ENCODE results near the gene MSH5.

The MSH5 gene

DNA sequence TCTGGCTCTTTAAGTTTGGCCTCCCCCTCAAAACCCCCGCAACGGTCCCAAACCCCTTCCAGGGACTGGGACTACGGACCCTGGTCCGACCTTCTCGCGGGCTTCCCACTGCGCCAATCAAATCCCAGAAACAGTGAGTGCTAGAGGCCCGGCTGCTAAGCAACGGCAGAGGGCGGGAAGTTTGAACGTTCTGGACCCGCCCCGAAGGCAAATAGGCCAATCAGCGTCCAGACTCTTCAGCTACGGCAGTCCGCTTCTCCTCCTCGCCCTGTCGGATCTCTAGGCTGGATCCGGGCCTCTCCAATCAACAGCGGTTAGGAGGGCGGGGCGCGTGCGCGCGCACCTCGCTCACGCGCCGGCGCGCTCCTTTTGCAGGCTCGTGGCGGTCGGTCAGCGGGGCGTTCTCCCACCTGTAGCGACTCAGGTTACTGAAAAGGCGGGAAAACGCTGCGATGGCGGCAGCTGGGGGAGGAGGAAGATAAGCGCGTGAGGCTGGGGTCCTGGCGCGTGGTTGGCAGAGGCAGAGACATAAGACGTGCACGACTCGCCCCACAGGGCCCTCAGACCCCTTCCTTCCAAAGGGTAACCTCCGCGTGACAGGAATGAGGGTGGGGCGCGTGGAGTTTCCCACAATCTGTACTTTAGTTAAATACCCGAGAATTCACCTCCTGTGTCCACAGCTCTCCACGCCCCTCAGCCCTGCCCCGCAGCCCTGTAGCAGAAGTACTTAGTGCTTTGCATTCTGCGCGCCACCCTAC, at the start of gene MSH5:
Gene MSH5 (plus strand): TSS at position 367 of the 758 bp plus-strand sequence. CDS start 462 bp downstream, outside the sequence.
- intact Hi-C loops (cut with DNase I; ENCODE audit: low total_unique reads) = loop anchor here (5.0 kb wide), 2 partner anchors 38 to 52 kb away; partner anchors contain the start of gene ABHD16A
- Histone ChIP-seq H3K36me3 (no peaks in the 10 kb centered on the region), H3K27me3 (no peaks in the 10 kb centered on the region), H3K4me3 (peak within 1 kb of the TSS; percentile 57 to 69), H3K27ac (peak within 1 kb of the TSS; percentile 34 to 58), H3K4me1 (peaks cover 0 to 33% (median 14%) of the 10 kb centered on the region in 4 donors), H3K9me3 (no peaks in the 10 kb centered on the region)
- TF ChIP-seq, protein P1, sequence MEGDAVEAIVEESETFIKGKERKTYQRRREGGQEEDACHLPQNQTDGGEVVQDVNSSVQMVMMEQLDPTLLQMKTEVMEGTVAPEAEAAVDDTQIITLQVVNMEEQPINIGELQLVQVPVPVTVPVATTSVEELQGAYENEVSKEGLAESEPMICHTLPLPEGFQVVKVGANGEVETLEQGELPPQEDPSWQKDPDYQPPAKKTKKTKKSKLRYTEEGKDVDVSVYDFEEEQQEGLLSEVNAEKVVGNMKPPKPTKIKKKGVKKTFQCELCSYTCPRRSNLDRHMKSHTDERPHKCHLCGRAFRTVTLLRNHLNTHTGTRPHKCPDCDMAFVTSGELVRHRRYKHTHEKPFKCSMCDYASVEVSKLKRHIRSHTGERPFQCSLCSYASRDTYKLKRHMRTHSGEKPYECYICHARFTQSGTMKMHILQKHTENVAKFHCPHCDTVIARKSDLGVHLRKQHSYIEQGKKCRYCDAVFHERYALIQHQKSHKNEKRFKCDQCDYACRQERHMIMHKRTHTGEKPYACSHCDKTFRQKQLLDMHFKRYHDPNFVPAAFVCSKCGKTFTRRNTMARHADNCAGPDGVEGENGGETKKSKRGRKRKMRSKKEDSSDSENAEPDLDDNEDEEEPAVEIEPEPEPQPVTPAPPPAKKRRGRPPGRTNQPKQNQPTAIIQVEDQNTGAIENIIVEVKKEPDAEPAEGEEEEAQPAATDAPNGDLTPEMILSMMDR (IDR thresholded peaks at IDR 0.05) = no peak
- peak; percentile 98 to 99 for DNase-seq

DNA sequence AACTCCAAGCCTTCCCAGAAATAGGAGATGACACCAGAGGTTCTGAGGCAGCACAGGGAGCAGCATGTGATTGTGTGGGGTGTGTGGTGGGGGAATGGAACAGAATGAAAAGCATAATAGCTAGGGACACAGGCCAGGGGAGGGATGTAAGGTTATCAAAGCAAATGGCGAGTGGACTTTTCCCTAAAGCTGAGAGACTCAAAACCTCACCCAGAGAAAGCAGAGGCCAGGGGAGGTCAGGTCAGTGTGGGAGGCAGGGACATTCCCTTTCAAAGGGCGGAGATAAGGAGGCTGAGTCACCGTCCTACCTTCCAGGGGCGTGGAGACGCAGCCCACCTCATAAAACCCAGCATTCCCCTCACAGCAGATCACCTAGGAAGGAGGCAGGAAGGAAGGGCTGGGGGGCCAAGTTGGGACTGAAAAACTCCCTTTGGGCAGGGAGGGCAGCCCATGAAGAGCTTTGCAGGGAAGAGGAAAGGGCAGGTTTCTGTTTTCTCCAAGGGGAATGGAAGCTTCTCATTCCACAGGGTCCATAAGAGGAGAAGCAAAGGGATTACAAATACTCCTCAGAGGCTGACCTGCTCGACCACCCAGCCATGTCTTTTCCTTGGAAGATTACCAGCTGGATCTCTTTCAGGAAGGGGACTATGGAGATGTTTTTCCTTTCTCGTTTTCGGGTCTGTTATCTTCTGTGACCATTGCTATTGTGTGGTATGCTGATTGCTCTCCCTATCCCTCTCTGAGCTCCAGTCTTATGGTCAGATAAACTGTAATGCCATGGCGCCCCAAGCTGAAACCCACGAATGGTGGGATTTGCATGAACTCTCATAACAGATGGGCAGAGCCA, 49.4 kb upstream of the MSH5 start:
- no peak overlapping the region for H3K27ac ChIP-seq
- no peaks in the 10 kb centered on the region for H3K27me3 ChIP-seq
- no peaks in the 10 kb centered on the region for H3K9me3 ChIP-seq
- H3K4me1 ChIP-seq = no peaks in the 10 kb centered on the region
- H3K36me3 ChIP-seq = peaks cover 62 to 100% (median 89%) of the 10 kb centered on the region in 3 donors
- DNase-seq = no peak
- no peak overlapping the region for H3K4me3 ChIP-seq
- intact Hi-C loops (cut with DNase I; ENCODE audit: low total_unique reads) = no loop called here
- TF ChIP-seq, protein P1 (IDR thresholded peaks at IDR 0.05) = no peak

DNA sequence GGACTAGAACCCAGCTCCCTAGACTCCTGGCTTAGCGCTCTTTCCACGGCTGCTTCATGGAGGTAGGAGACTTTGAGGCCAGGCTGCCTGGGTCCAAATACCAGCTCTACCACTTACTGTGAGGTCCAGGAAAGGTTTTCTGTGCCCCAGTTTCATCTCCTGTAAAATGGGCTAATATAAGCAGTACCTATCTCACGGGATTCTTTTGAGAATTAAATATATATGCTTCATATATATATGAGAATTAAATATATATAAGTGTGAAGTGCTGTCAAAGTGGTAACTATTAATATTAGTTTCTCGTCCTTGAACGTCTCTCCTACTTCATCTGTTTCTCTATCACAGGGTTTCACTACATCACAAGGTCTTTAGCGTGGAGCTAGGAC, 48.7 kb upstream of the MSH5 start:
- H3K9me3 ChIP-seq = no peaks in the 10 kb centered on the region
- intact Hi-C loops (cut with DNase I; ENCODE audit: low total_unique reads) = no loop called here
- H3K27ac ChIP-seq = no peak overlapping the region
- no peak overlapping the region for H3K4me3 ChIP-seq
- no peak for DNase-seq
- H3K4me1 ChIP-seq = no peaks in the 10 kb centered on the region
- peaks cover 68 to 100% (median 92%) of the 10 kb centered on the region in 3 donors for H3K36me3 ChIP-seq
- TF ChIP-seq, protein P1 (IDR thresholded peaks at IDR 0.05) = no peak
- H3K27me3 ChIP-seq = no peaks in the 10 kb centered on the region

DNA sequence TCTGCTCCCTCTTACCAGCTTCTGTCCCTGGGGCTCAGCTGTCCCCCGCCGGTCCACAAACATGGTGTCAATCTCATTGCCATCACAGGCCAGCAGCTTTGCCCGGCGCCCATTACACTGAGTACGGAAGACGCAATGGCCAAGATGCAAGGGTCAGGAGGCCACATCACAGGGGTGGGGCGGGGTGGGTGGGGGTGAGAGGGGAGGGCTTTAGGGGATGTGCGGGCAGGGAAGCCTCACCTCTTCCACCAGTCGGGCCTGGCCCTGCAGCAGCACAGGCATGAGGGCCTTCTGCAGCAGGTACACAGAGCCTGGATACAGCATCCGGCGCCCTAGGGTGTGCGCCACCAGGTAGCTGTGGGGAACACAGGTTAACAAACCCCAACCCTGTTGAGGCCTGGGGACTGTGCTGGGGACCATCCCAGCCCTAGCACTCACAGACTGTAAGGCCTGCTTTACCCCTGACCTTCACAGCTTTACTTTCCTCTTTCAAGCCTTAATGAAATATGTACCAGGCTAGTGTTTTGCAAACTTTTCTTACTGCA, 48.2 kb upstream of the MSH5 start:
- intact Hi-C loops (cut with DNase I; ENCODE audit: low total_unique reads) = no loop called here
- Histone ChIP-seq H3K9me3 (no peaks in the 10 kb centered on the region), H3K27me3 (no peaks in the 10 kb centered on the region), H3K36me3 (peaks cover 71 to 100% (median 98%) of the 10 kb centered on the region in 3 donors), H3K4me1 (no peaks in the 10 kb centered on the region), H3K4me3 (no peak overlapping the region), H3K27ac (no peak overlapping the region)
- DNase-seq = no peak
- TF ChIP-seq, protein P1 (IDR thresholded peaks at IDR 0.05) = no peak

DNA sequence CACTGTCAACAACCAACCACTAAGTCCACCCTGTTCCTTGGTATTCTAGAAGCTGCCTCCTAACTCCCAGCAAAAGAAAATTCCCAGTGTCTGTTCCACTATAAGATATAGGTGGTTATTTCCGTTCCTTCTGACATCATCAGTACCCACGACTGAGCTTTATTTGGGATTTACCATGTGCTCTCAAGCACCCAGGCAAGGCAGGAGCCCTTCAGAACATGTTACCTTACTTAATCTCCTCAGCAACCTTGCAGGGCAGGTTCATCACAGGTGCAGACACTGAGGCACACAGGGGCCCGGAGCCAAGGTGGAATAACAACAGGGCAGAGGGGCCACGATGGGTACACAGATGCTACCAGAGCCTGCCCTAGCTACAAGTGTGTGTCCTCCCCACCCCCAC, 47.5 kb upstream of the MSH5 start:
- Histone ChIP-seq H3K36me3 (peaks cover 69 to 100% (median 95%) of the 10 kb centered on the region in 3 donors), H3K27ac (no peak overlapping the region), H3K9me3 (no peaks in the 10 kb centered on the region), H3K4me1 (no peaks in the 10 kb centered on the region), H3K4me3 (no peak overlapping the region), H3K27me3 (no peaks in the 10 kb centered on the region)
- TF ChIP-seq, protein P1 (IDR thresholded peaks at IDR 0.05) = no peak
- intact Hi-C loops (cut with DNase I; ENCODE audit: low total_unique reads) = no loop called here
- no peak for DNase-seq
